DND-41 (cell line): ENCODE data around the gene ALDH1L1.

Experiments
- ATAC-seq: fragments of 200-7000 bp; cut with Tn5 transposase; 3 replicates; pipeline ENCODE4 v1.9.1; 2021; ENCODE audit warnings: low read depth; ENCODE audit not compliant: insufficient read depth
- DNase-seq: peaks from one replicate; pipeline ENCODE4 v3.0.0-alpha.2; 2020
- H2AFZ ChIP-seq: 2 replicates; pipeline ENCODE4 v1.6.0; 2012; ENCODE audit warnings: low read depth, low read length
- H3K27ac ChIP-seq: 2 replicates; pipeline ENCODE4 v1.5.1; 2012; ENCODE audit warnings: low read length, inconsistent platforms
- H3K27me3 ChIP-seq: fragments of 200-600 bp; sonication (generic); 2 replicates; pipeline ENCODE4 v1.6.0; 2012; ENCODE audit warnings: low read length, mild to moderate bottlenecking, inconsistent platforms; ENCODE audit not compliant: insufficient read depth, poor library complexity
- H3K36me3 ChIP-seq: 2 replicates; pipeline ENCODE4 v1.5.1; 2012; ENCODE audit warnings: low read length, inconsistent platforms; ENCODE audit not compliant: insufficient read depth
- H3K4me1 ChIP-seq: 2 replicates; pipeline ENCODE4 v1.5.1; 2012; ENCODE audit warnings: mild to moderate bottlenecking, low read length; ENCODE audit not compliant: insufficient read depth
- H3K4me2 ChIP-seq: 2 replicates; pipeline ENCODE4 v1.6.0; 2012; ENCODE audit warnings: mild to moderate bottlenecking, moderate library complexity, low read length, inconsistent platforms; ENCODE audit not compliant: insufficient read depth
- H3K4me3 ChIP-seq, 2 experiments: fragments of 200-600 bp in 1 of 2; shearing (Covaris generic) in 1 of 2; 2 replicates each; pipeline ENCODE4 v1.5.1; 2012 to 2016; ENCODE audit warnings: inconsistent platforms in 2 of 2, low read length in 2 of 2, mild to moderate bottlenecking in 2 of 2, low read depth in 1 of 2, moderate library complexity in 1 of 2
- H3K79me2 ChIP-seq: 2 replicates; pipeline ENCODE4 v1.6.0; 2012; ENCODE audit warnings: low read length, inconsistent platforms; ENCODE audit not compliant: insufficient read depth
- H3K9ac ChIP-seq: 2 replicates; pipeline ENCODE4 v1.6.0; 2012; ENCODE audit warnings: low read depth, mild to moderate bottlenecking, inconsistent platforms, low read length, moderate library complexity
- H3K9me3 ChIP-seq: 2 replicates; pipeline ENCODE4 v1.5.1; 2012; ENCODE audit warnings: low read length, moderate library complexity, mild to moderate bottlenecking, inconsistent platforms; ENCODE audit not compliant: insufficient read depth, severe bottlenecking
- H4K20me1 ChIP-seq: 2 replicates; pipeline ENCODE4 v1.6.0; 2012; ENCODE audit warnings: low read length; ENCODE audit not compliant: insufficient read depth
- CTCF ChIP-seq: IDR thresholded peaks from 2 replicates; pipeline ENCODE4 v1.5.1; 2012; ENCODE audit warnings: borderline replicate concordance, low read length, moderate library complexity, mild to moderate bottlenecking; ENCODE audit not compliant: poor library complexity, severe bottlenecking; ENCODE audit errors: extremely low read depth
- EZH2 ChIP-seq: IDR thresholded peaks from 3 replicates; pipeline ENCODE4 v1.6.1; 2012; ENCODE audit warnings: borderline replicate concordance, low read depth, mild to moderate bottlenecking, moderate library complexity, low read length, inconsistent platforms; ENCODE audit not compliant: severe bottlenecking

The ALDH1L1 gene

GRCh38 chr3:126199256-126199655 lies 18.9 kb upstream of the ALDH1L1 start:
- Histone ChIP-seq H4K20me1 (no peaks in the 10 kb centered on the region), H3K9ac (no peak overlapping the region), H3K4me1 (no peaks in the 10 kb centered on the region), H2AFZ (no peak overlapping the region), H3K27me3 (no peaks in the 10 kb centered on the region), H3K4me2 (no peak overlapping the region), H3K9me3 (peaks cover 16% of the 10 kb centered on the region), H3K79me2 (no peaks in the 10 kb centered on the region), H3K27ac (no peak overlapping the region), H3K4me3 (no peak overlapping the region), H3K36me3 (no peaks in the 10 kb centered on the region)
- DNase-seq, result no peak
- TF ChIP-seq CTCF, result no peak
- TF ChIP-seq EZH2, result no peak
- ATAC-seq, result no peak

- Histone ChIP-seq H3K4me3 (no peak overlapping the region), H3K9ac (no peak overlapping the region), H2AFZ (no peak overlapping the region), H3K4me2 (no peak overlapping the region), H3K9me3 (peaks cover 24% of the 10 kb centered on the region), H3K27me3 (no peaks in the 10 kb centered on the region), H3K27ac (no peak overlapping the region), H3K4me1 (no peaks in the 10 kb centered on the region), H3K36me3 (no peaks in the 10 kb centered on the region), H4K20me1 (no peaks in the 10 kb centered on the region), H3K79me2 (no peaks in the 10 kb centered on the region)
- peak; percentile 65 for TF ChIP-seq CTCF
- no peak for TF ChIP-seq EZH2
- DNase-seq (peak; percentile 38), ATAC-seq (no peak)
Measured at GRCh38 chr3:126197854-126198584, 17.6 kb upstream of the ALDH1L1 start.

GRCh38 chr3:126197343-126197742 lies 17.0 kb upstream of the ALDH1L1 start:
- no peak for DNase-seq
- Histone ChIP-seq H3K4me2 (no peak overlapping the region), H3K27ac (no peak overlapping the region), H3K79me2 (no peaks in the 10 kb centered on the region), H3K4me1 (no peaks in the 10 kb centered on the region), H3K36me3 (no peaks in the 10 kb centered on the region), H2AFZ (no peak overlapping the region), H4K20me1 (no peaks in the 10 kb centered on the region), H3K27me3 (no peaks in the 10 kb centered on the region), H3K9me3 (peaks cover 29% of the 10 kb centered on the region), H3K4me3 (no peak overlapping the region), H3K9ac (no peak overlapping the region)
- no peak for ATAC-seq
- TF ChIP-seq CTCF, result no peak
- TF ChIP-seq EZH2, result no peak
